Naive thymus-derived CD8-positive, alpha-beta T cell (primary cell): ENCODE data around the gene LGALS12. TPM values are rescaled to one million over a fixed set of nuclear protein-coding genes. Genes with fewer than 3 reads are reported as not detected.

ENCODE experiments used
- ATAC-seq, 2 donors: fragments of 150-1000 bp; cut with Tn5 transposase in 1 of 2; sonication (Bioruptor Pico), chemical (Tn5 transposase) in 1 of 2; 1 replicate in 1 of 2; 2 replicates in 1 of 2; pipeline ENCODE4 v1.10.0; 2021; ENCODE audit warnings: mild to moderate bottlenecking in 2 of 2, moderate library complexity in 2 of 2
- POLR2A ChIA-PET: fragments of 350-600 bp; sonication (Branson Sonifier 250); formaldehyde crosslinking; loops from one replicate; lab custom pipeline; 2021; ENCODE audit warnings: antibody characterized with exemption; lab: Charles Lee
- DNase-seq, 10 donors: peaks; one replicate each; pipeline versions ENCODE4 v3.0.0 to v3.0.0-alpha.2; 2020 to 2022
- H3K27ac Mint-ChIP-seq, 10 donors: one replicate each; pipeline ENCODE4 v1.8.0; 2020 to 2022; ENCODE audit warnings: mild to moderate bottlenecking in 10 of 10, mixed read lengths in 10 of 10, moderate library complexity in 4 of 10, inconsistent platforms in 1 of 10
- H3K27me3 Mint-ChIP-seq, 5 donors: one replicate each; pipeline ENCODE4 v1.8.0; 2021 to 2022; ENCODE audit warnings: mixed read lengths in 5 of 5
- H3K36me3 Mint-ChIP-seq, 3 donors: one replicate each; pipeline ENCODE4 v1.8.0; 2020 to 2022; ENCODE audit warnings: mixed read lengths in 3 of 3, mild to moderate bottlenecking in 2 of 3, inconsistent platforms in 1 of 3
- H3K4me1 Mint-ChIP-seq, 4 donors: one replicate each; pipeline ENCODE4 v1.8.0; 2021 to 2022; ENCODE audit warnings: mixed read lengths in 4 of 4
- H3K4me3 Mint-ChIP-seq, 10 donors: one replicate each; pipeline ENCODE4 v1.8.0; 2020 to 2022; ENCODE audit warnings: mild to moderate bottlenecking in 10 of 10, mixed read lengths in 10 of 10, moderate library complexity in 6 of 10, inconsistent platforms in 1 of 10
- H3K9me3 Mint-ChIP-seq, 9 donors: one replicate each; pipeline ENCODE4 v1.8.0; 2020 to 2022; ENCODE audit warnings: mixed read lengths in 9 of 9, mild to moderate bottlenecking in 3 of 9, inconsistent platforms in 1 of 9, moderate library complexity in 1 of 9
- polyA plus RNA-seq, 3 donors: library from polyadenylated mRNA; unstranded; fragments of 300-500 nt; fragmentation: Illumina TruSeq; gene quantifications; one replicate each; pipeline ENCODE4 v1.2.3, GENCODE V29; 2021
- total RNA-seq, 8 experiments: library from RNA in 2 of 8; stranded (reverse) in 2 of 8; gene quantifications; one replicate each; pipeline ENCODE4 v1.2.3 and lab custom pipeline; 2021 to 2026

LGALS12 gene
- total and polyA plus RNA-seq, 5 experiments from 2014 or later: not detected

DNA sequence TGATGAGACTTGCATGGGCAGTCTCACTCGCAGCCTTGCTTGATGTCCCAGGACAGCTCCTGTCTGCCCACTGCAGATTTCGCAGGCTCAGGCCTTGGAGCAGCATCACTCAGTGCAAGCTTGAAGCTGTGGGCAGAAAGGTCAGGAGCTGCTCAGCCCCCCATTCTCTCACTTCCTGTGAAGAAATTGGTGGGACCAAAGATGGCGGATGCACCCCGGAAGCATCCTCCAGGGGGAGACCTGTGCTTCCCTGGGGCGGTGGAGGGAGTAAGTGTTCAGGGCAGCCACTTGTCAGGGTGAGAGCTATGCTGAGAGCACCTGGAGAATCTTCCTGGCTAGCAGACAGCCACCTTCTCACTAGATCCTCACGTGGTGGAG lies 46.0 kb downstream of the LGALS12 start:
- no peaks in the 10 kb centered on the region for H3K27me3 Mint-ChIP-seq
- peaks cover 0 to 11% (median 8%) of the 10 kb centered on the region in 3 donors for H3K36me3 Mint-ChIP-seq
- peak in 8 of 10 donors; percentile 34 to 70 (median 46) for DNase-seq
- H3K4me3 Mint-ChIP-seq: peak overlapping the region; percentile 85 to 98 (median 90)
- H3K9me3 Mint-ChIP-seq: no peaks in the 10 kb centered on the region
- POLR2A ChIA-PET: interaction anchor here (0.5 to 7.4 kb wide), 25 partner anchors 9 to 1192 kb away, joined by 3 to 226 read pairs (median 5); partner anchors contain the start of genes ATL3, MARK2, PLAAT2 and PLAAT3
- H3K27ac Mint-ChIP-seq: peak overlapping the region; percentile 91 to 100 (median 96)
- peak; percentile 49 to 59 for ATAC-seq
- H3K4me1 Mint-ChIP-seq: peaks cover 44 to 84% (median 73%) of the 10 kb centered on the region in 4 donors

DNA sequence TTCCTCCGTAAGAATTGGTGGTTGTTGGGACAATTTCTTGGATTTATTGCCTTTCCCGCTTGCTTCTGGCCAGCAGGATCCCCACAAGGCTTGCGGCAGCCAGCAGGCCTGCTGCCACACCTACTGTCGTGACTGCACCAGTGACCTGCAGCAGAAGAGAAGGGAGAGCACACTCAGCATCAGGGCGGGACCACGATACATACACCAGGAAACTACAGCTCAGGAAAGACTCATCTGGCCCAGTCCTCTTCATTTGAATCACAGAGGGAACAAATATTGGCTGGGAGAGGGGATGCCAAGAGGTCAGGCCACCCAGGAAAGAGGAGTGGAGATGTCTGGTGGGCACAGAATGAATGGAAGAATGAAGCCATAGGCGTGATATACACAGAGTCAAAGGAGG lies 47.0 kb downstream of the LGALS12 start:
- peaks cover 0 to 5% (median 2%) of the 10 kb centered on the region in 3 donors for H3K36me3 Mint-ChIP-seq
- POLR2A ChIA-PET: interaction anchor here (1.2 to 7.4 kb wide), 8 partner anchors 10 to 86 kb away, joined by 3 to 226 read pairs (median 8); partner anchors contain the start of genes PLAAT2, PLAAT3 and PLAAT4
- H3K4me3 Mint-ChIP-seq: peak overlapping the region; percentile 36 to 98 (median 90)
- H3K4me1 Mint-ChIP-seq: peaks cover 41 to 84% (median 77%) of the 10 kb centered on the region in 4 donors
- ATAC-seq (no peak), DNase-seq (no peak)
- no peaks in the 10 kb centered on the region for H3K27me3 Mint-ChIP-seq
- H3K9me3 Mint-ChIP-seq: no peaks in the 10 kb centered on the region
- peak overlapping the region; percentile 91 to 100 (median 97) for H3K27ac Mint-ChIP-seq

DNA sequence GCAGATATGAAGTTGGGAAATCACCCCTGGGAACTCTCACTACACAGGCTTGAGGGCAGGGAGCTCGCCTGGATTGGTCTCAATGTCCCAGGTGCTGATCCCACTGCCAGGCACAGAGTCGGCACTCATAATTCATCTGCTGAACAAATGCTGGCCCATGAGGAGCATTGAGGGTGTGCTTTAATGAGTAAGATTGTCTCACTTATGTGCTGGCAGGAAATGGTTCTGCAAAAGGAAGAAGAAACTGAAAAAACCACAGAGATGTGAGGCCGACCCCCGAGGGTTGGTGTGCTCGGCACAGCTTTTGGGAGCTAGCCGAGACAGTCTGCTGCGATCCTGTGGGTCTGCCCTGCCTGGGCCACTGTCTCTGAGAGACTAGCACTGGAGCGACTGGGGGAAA lies 47.9 kb downstream of the LGALS12 start:
- Mint-ChIP-seq H3K27me3 (no peaks in the 10 kb centered on the region), H3K9me3 (no peaks in the 10 kb centered on the region), H3K27ac (peak overlapping the region; percentile 91 to 100 (median 97)), H3K4me1 (peaks cover 41 to 85% (median 77%) of the 10 kb centered on the region in 4 donors), H3K4me3 (peak overlapping the region; percentile 69 to 98 (median 89)), H3K36me3 (no peaks in the 10 kb centered on the region)
- DNase-seq (peak in 9 of 10 donors; percentile 36 to 75 (median 62)), ATAC-seq (peak; percentile 77 to 81)
- POLR2A ChIA-PET: interaction anchor here (0.6 to 7.4 kb wide), 8 partner anchors 9 to 82 kb away, joined by 3 to 226 read pairs (median 5); partner anchors contain the start of genes PLAAT2 and PLAAT4

DNA sequence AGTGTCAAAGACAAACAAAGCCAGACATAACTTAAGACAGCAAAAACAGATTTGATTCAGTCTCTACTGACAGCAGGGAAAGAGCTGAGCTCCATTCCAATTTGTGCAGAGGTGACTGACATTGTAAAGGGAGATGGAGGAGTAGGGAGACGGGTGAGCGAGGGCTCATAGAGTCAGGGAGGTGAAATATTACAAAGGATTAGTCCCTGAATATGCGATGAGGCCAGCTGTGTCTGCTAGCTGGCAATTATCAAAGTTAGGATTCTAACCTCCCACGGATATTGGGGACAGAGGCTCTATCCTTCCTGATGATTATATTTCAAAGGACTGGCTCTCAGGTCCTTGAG lies 49.0 kb downstream of the LGALS12 start:
- Mint-ChIP-seq H3K9me3 (no peaks in the 10 kb centered on the region), H3K4me1 (peaks cover 43 to 90% (median 74%) of the 10 kb centered on the region in 4 donors)

DNA sequence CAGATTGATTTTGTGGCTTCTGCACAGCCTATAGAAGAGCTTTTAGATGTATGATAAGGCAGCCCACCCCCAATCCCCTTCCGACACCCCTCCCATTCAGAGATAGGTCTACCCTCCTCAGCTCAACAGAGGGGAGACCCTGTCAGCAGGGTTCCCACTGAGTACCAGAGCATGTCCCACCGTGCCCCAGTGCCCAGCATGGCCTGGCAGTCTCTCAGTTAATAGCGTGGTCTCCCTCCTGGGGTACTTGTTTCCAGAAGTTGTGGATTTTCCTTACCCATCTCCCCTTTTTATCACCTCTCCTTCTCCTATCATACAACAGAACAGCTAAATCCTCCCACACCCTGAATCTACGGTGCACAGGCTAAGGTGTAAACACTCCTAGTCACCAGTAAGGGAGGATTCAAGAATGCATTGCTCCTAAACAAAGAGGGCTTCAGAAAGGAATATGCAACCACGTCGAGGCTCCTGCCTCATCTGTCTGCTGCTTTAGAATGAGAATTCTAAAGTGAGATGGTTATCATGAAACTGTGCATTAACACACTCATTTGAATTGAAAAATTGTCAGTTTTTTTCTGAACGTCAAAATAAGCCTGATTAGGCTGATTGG lies 50.6 kb downstream of the LGALS12 start:
- Mint-ChIP-seq H3K4me3 (peak overlapping the region in 1 of 10 donors; percentile 9), H3K27ac (peak overlapping the region in 8 of 10 donors; percentile 10 to 91 (median 76)), H3K36me3 (no peaks in the 10 kb centered on the region), H3K4me1 (peaks cover 44 to 93% (median 79%) of the 10 kb centered on the region in 4 donors), H3K27me3 (no peaks in the 10 kb centered on the region), H3K9me3 (no peaks in the 10 kb centered on the region)
- DNase-seq (no peak), ATAC-seq (no peak)
- POLR2A ChIA-PET: interaction anchor here (0.6 to 1.4 kb wide), 4 partner anchors 10 to 1214 kb away, joined by 3 to 4 read pairs (median 4); no protein-coding TSS in a partner anchor

More for the DNA sequence above, 49.0 kb downstream of the LGALS12 start:
- no peaks in the 10 kb centered on the region for H3K27me3 Mint-ChIP-seq
- peak overlapping the region in 8 of 10 donors; percentile 9 to 95 (median 86) for H3K4me3 Mint-ChIP-seq
- POLR2A ChIA-PET: interaction anchor here (0.6 to 7.4 kb wide), 6 partner anchors 8 to 81 kb away, joined by 3 to 226 read pairs (median 30); partner anchors contain the start of genes PLAAT2 and PLAAT4
- no peak for ATAC-seq
- no peaks in the 10 kb centered on the region for H3K36me3 Mint-ChIP-seq
- no peak for DNase-seq
- peak overlapping the region; percentile 91 to 100 (median 97) for H3K27ac Mint-ChIP-seq

DNA sequence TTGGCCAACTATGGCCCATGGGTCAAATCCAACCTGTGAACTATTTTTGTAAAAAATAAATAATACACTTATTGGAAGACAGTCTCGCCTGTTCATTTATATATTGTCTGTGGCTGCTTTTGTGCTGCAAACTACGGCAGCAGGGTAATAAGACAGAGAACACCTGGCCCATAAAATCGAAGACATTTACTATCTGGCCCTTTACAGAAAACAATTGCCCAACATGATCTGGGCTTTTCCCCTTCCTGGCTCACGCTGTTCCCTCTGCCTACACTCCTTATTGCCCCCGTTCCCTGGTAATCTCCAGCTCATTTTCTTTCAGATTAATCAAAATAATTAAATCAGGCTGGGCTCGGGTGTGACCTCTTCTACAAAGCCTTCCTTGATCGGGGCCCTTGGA lies 51.7 kb downstream of the LGALS12 start:
- no peak for DNase-seq
- Mint-ChIP-seq H3K27ac (peak overlapping the region in 2 of 10 donors; percentile 19 to 68), H3K36me3 (no peaks in the 10 kb centered on the region), H3K9me3 (no peaks in the 10 kb centered on the region), H3K4me1 (peaks cover 42 to 83% (median 74%) of the 10 kb centered on the region in 4 donors), H3K27me3 (no peaks in the 10 kb centered on the region), H3K4me3 (no peak overlapping the region)
- POLR2A ChIA-PET: interaction anchor here (0.6 to 1.4 kb wide), 2 partner anchors 9 to 84 kb away, joined by 3 to 4 read pairs; no protein-coding TSS in a partner anchor
- no peak for ATAC-seq

DNA sequence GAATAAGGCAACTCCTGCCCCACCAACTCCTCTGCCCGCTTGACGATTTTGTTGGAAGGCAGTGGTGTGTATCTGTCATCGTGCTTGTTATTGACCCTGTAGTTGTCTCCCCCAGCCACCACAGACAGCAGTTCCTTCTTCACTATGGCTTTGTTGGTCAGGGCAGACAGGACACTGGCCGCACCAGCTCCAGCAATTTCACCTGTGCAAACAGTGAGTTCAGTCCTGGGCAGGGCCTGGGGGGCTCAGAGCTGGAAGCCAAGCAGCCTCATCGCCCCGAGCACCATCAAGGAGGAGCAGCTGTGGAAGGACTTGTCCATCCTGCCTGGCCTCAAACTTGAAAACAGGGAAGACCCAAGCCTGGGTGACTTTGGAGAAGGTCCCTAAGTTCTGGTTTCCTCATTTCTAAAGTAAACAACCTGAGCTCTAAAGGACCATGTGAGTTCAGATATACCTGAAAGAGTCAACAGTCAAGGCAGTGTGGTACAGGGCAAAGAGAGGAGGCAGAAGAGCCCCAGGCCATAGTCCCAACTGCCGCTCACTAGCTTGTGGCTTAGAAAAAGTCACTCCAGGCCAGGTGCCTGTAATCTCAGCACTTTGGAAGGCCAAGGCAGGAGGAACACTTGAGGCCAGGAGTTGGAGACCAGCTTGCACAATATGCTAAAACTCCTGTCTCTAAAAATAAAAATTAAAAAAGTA lies 52.7 kb downstream of the LGALS12 start:
- no peaks in the 10 kb centered on the region for H3K36me3 Mint-ChIP-seq
- H3K9me3 Mint-ChIP-seq: no peaks in the 10 kb centered on the region
- DNase-seq (no peak), ATAC-seq (no peak)
- no peak overlapping the region for H3K4me3 Mint-ChIP-seq
- peak overlapping the region in 3 of 10 donors; percentile 3 to 56 (median 23) for H3K27ac Mint-ChIP-seq
- H3K27me3 Mint-ChIP-seq: no peaks in the 10 kb centered on the region
- H3K4me1 Mint-ChIP-seq: peaks cover 37 to 78% (median 67%) of the 10 kb centered on the region in 4 donors
- POLR2A ChIA-PET: interaction anchor here (0.8 to 3.5 kb wide), 3 partner anchors 11 to 22 kb away, joined by 4 to 32 read pairs (median 5); partner anchors contain the start of gene PLAAT4

DNA sequence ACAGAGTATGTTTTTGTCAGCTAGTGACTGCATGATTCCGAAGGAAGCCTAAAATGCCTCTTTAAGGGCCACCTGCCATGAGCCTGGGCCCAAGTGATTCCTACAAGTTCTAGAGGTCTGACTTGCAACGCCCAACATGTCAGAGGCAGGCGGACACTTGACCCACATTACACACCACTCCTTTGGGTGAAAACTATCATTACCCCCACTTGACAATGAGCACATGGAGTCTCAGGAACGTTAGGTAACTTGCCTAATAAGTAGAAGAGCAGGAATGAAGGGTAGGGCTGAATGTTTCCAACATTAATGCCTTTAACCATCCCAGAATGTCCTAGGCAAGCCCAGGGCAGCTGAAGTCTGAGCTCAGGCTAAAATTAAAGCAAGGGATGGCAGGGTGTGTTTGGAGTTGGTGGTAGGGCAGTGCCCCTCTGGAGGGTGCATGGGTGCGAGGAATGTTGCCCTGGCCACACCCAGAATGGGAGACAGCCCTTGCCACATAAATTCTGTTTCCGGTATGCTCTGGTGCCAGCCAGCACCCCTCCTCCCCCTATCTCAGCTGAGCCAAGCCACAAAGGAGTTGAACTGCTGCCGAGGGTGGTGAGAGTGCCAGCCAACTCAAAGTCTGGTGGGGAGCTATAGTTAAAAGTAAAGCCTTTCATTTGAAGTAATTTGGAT lies 54.8 kb downstream of the LGALS12 start:
- Mint-ChIP-seq H3K36me3 (no peaks in the 10 kb centered on the region), H3K4me3 (peak overlapping the region; percentile 34 to 88 (median 73)), H3K27me3 (no peaks in the 10 kb centered on the region), H3K27ac (peak overlapping the region in 9 of 10 donors; percentile 72 to 93 (median 87)), H3K4me1 (peaks cover 36 to 76% (median 65%) of the 10 kb centered on the region in 4 donors), H3K9me3 (no peaks in the 10 kb centered on the region)
- peak in 8 of 10 donors; percentile 24 to 71 (median 58) for DNase-seq
- POLR2A ChIA-PET: interaction anchor here (0.9 to 5.9 kb wide), 6 partner anchors 8 to 31 kb away, joined by 3 to 58 read pairs (median 8); partner anchors contain the start of gene PLAAT4
- ATAC-seq: peak; percentile 94 to 96

DNA sequence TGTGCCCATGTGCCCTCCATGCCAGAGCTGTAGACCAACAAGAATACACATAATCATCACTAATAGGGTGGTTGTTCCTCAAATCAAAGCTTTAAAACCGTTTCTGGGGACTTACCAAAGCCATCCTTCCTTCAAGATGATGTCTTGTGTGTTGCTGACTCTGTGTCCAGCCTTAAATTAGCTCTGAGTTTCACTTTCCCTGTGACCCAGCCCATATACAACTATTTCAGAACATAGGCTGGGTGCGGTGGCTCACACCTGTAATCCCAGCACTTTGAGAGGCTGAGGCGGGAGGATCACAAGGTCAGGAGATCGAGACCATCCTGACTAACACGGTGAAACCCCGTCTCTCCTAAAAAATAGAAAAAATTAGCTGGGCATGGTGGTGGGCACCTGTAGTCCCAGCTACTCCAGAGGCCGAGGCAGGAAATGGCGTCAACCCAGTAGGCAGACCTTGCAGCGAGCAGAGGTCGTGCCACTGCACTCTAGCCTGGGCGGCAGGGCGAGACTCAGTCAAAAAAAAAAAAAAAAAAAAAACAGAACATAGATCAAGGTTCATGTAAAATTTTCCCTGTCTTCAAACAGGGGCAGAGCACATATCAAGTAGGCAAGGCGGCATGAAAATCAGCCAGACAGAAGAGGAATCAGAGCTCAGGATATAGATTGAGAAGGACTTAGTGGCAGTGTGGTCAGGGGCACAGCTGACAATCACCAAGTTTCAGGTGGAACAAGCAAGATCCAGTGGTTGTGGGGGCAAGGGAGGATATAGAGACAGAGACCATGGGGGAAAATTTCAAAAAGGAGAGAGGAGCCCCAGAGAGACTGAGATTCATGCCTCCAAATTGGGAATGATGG lies 57.5 kb downstream of the LGALS12 start, which contains the start of gene PLAAT2:
PLAAT2 (minus strand) TSS at position 179 of the 855 bp plus-strand sequence; CDS start at position 124, 55 bp downstream.
- H3K27me3 Mint-ChIP-seq: no peaks in the 10 kb centered on the region
- no peaks in the 10 kb centered on the region for H3K36me3 Mint-ChIP-seq
- peaks cover 32 to 68% (median 66%) of the 10 kb centered on the region in 4 donors for H3K4me1 Mint-ChIP-seq
- no peaks in the 10 kb centered on the region for H3K9me3 Mint-ChIP-seq
- POLR2A ChIA-PET: interaction anchor here (3.1 to 5.9 kb wide), 2 partner anchors 11 kb away, joined by 14 to 58 read pairs; no protein-coding TSS in a partner anchor
- peak within 1 kb of the TSS in 6 of 10 donors; percentile 2 to 43 (median 20) for H3K4me3 Mint-ChIP-seq
- DNase-seq (no peak), ATAC-seq (no peak)
- peak within 1 kb of the TSS in 8 of 10 donors; percentile 2 to 78 (median 44) for H3K27ac Mint-ChIP-seq

DNA sequence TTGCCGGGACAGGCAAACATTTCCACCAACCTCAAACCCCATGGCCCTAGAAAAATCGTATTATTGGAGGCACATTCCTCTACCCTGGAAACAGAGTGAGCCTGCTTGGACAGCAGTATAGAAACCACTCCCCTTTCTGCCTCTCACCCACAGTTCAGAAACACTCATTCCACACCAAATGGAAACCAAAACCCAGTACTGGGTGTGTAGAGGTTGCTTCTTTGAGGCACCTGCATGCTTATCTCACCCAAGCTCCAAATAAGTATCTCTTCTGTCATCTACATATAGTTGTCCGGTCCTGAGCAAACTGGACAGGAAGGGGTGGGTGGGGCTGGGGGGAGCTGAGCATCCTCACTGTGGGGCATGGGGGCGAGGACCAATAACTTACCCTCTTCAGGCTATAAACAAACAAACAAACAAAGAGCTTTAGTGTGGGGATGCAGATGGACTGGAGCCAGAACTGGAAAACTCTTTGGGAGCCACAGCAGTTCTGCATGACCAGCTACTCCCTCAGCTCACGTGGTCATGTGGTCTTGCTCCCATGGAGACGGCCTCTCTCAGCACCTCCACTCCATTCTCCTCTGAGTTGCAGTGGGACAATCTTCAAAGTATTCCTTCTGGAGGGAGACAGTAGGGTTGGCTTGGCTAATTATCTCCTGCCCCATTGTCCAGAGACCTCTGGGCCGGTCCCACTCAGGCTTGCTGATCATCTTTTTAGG lies 58.3 kb downstream of the LGALS12 start:
- no peaks in the 10 kb centered on the region for H3K9me3 Mint-ChIP-seq
- DNase-seq (no peak), ATAC-seq (no peak)
- H3K4me1 Mint-ChIP-seq: peaks cover 30 to 71% (median 61%) of the 10 kb centered on the region in 4 donors
- H3K27ac Mint-ChIP-seq: peak overlapping the region in 9 of 10 donors; percentile 2 to 86 (median 54)
- H3K36me3 Mint-ChIP-seq: no peaks in the 10 kb centered on the region
- H3K27me3 Mint-ChIP-seq: no peaks in the 10 kb centered on the region
- POLR2A ChIA-PET: interaction anchor here (0.6 to 5.9 kb wide), 3 partner anchors 10 to 103 kb away, joined by 3 to 58 read pairs (median 14); no protein-coding TSS in a partner anchor
- H3K4me3 Mint-ChIP-seq: peak overlapping the region in 5 of 10 donors; percentile 2 to 43 (median 19)
